ENCODE measurements around the gene MAMDC2.

MAMDC2 gene, protein sequence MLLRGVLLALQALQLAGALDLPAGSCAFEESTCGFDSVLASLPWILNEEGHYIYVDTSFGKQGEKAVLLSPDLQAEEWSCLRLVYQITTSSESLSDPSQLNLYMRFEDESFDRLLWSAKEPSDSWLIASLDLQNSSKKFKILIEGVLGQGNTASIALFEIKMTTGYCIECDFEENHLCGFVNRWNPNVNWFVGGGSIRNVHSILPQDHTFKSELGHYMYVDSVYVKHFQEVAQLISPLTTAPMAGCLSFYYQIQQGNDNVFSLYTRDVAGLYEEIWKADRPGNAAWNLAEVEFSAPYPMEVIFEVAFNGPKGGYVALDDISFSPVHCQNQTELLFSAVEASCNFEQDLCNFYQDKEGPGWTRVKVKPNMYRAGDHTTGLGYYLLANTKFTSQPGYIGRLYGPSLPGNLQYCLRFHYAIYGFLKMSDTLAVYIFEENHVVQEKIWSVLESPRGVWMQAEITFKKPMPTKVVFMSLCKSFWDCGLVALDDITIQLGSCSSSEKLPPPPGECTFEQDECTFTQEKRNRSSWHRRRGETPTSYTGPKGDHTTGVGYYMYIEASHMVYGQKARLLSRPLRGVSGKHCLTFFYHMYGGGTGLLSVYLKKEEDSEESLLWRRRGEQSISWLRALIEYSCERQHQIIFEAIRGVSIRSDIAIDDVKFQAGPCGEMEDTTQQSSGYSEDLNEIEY

DNA sequence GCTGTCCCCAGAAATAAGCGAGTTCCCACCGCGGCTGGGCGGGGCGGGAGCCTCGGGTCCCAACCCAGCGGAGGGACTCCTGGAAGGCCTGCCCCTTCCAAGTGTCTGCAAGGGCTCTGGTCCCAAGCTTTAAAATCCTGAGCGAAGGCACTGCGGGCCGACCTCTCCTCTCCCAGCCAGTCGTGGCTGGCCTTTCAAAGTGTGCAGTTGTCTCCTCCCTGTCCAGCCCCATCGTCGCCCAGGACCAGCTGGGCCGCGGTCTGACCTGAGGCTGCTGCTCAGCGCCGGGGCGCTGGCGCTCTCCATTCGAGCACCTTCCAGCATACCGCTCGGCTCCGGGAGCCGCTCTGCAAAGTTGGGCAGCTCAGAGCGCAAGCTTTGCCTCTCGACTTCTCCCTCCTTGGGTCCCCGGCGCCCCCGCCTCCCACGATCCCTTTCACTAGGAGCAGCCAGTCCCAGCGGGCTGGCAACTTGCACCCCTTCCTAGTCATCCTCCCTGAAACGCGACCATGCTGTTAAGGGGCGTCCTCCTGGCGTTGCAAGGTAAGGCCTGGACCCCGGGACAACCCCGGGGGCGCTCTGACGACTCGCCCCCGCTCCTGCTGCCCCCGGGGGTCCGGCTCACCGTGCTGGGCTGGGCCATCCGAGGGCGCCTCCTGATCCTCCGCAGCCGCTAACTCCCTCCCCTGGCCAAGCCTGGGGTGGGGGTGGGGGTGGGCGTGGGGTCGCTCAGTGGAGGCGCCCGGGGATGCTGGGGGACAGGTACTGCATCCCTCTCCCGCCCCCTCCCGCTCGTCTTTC is at the start of gene MAMDC2:
Gene MAMDC2, plus strand, starts transcription at position 160 of the 801 bp plus-strand sequence. Its CDS starts 350 bp downstream, at position 510.
- no peak for DNase-seq

DNA sequence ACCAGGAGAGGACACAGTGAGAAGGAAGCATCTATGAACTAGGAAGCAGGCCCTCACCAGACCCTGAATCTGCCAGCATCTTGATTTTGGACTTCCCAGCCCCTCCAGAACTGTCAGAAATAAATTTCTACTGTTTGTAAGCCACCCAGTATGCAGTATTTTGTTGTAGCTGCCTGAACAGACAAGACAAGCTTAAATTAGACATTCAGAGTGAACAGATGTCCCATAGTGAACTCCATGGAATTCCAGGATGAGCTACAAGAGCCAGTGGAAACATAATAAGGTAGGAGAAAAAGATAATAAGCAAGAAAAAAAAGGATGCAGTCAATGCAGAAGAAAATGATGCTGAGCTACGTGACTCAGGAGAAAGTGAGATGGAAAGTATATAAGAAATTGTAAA is 47.8 kb upstream of the MAMDC2 start:
- DNase-seq = no peak

DNA sequence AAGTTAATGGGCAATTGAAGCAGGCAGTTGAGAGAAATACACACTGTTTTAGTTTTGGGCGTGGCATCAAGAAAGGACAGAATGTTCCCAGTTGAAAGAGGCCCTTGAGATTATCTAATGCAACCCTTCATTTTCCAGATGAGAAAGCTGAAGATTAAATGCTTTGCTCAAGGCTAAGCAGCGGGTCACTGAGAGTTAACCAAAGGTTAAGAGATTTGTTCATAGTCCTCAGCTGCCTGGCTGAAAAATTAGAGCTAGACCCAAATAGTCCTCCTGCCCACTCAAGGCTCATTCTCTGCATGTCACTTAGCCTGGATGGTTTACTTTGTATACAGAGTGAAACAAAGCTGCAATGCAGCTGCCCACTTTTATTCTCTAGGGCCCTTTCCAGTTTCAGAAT is 46.7 kb upstream of the MAMDC2 start:
- DNase-seq = no peak

DNA sequence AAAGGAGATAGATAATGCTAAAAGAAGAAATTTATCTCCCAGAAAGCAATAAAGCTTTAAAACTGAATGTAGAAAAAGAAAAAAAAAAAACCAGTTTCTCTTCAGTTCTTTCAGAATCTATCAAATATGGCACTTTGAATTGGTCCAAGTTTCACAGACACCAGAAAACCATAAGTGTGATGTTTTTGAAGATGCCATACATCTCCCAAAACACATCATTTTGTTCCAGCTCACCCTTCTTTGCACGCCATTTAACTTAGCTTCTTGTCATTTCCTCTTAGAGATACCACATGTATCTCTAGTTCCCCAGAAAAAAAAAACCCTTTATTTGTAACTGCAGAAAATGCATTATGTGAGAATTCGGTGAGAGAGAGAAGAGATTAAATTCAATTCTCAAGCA is 46.1 kb upstream of the MAMDC2 start:
- no peak for DNase-seq

DNA sequence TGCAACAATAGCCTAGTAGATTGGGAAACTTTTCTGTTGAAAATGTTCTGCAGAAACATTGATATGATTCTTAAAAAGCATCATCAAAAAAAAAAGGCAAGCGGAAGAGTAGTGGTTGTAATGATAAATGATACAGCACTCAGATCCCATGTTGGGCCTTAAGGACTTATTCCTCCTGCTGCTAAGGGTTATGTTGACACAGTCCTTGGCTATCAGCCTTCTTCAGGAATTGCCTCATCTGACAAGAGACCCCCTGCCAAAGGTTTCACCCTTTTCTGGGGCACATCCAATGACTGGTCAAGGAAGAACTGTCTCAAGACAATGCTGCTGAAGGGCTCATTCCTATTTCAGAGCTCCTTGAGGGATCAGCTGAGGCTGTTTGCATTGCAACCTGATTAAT is 44.3 kb upstream of the MAMDC2 start:
- DNase-seq = no peak

DNA sequence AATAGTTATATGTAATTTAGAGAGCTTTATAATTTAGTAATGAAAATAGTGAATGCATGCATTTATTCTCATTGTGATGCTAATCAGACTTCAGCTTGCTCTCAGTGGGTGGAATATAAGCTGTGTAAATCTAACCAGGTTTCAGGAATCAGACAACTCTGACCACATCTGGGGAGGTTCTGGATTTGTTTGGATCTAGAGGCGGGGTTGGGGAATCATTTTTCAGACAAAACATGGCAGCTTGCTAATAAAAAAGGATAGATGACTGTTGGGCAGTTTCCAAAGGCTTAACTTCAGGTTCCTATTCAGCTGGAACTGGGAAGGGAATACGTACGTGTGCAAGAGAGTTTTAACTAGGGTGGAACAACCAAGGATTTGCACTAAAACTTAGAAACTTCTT is 43.2 kb upstream of the MAMDC2 start:
- no peak for DNase-seq

DNA sequence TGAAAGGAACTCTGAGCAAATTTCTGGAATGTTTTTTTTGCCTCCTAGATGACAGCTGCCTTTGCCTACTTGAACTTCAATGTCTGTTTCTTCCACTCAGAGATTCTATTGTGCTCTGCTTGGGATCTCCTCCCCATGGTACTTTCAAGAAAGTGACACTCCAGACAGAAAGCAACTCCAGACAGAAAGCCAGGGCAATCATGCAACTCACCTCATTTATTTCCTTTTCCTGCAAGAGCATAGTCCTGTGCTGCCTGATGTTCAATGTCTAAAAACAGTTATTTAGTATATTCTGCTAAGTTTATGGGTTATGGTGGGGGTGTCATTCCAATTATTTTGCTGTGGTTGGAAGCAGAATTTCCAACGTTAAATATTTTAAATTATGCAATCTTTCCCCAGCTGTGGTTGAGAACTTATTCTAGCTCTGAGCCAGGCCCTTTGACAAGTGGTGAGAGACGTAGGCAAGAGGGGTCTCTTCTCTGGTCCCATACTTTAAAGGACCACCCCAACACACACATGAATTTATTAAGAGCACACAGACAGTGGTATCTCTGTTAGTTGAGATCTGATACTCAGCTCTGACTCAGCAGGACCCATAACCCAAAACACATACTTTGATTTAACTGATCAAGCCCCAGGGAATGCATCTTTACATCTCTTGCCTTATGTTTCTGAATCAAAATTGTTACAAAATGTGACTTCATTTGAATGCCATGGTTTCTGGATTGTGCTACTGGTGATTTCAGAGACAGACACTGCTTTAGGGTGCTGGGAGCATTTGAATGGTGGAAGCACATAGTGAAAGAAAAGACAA is 39.5 kb upstream of the MAMDC2 start:
- no peak for DNase-seq

DNA sequence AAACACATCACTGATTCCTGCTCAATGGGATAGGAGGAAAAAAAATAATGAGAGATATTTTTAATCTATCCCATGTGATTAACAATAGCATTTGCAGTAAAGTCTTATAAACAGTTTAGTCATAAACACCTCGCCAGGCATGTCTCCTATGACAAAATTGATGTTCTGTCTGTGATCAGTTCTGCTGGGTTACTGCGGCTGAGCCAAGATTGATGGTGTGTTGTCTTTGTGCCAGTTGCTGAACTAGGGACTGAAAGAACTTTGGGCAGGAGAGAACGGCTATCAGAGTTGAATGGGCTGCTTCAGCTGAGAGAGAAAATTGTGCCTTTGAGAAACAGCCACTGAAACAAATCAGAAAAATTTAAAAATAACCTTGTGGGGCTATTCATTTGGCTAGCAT is 37.3 kb upstream of the MAMDC2 start:
- DNase-seq = no peak

DNA sequence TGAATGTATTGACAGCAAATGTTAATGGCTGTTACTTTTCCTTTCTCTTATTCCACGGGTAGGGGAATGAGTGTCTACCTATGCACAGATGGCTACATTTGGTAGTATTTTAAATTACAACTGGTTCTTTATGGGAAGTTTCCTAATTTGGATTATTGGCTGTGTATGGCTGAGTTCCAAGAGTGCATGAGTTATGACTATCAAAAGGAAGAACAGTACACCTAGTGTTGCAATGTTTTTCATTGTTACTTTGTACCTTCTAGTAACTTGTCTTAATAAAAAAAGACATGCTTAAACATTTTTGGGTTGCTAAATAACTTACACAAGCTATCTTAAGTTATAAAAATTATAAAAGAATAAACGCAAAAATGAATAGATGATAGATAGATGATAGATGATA is 35.8 kb upstream of the MAMDC2 start:
- DNase-seq = no peak

DNA sequence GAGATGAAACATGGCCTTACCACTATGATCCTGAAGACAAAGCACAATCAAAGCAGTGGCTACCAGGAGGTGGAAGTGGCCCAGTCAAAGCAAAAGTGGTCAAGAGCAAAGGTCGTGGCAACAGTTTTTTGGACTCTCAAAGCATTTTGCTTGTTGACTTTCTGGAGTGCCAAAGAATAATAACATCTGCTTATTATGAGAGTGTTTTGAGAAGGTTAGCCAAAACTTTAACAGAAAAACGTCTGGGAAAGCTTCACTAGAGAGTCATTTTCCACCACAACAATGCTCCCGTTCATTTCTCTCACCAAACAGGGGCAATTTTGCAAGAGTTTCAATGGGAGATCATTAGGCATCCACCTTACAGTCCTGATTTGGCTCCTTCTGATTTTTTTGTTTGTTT is 33.6 kb upstream of the MAMDC2 start:
- DNase-seq = no peak

DNA sequence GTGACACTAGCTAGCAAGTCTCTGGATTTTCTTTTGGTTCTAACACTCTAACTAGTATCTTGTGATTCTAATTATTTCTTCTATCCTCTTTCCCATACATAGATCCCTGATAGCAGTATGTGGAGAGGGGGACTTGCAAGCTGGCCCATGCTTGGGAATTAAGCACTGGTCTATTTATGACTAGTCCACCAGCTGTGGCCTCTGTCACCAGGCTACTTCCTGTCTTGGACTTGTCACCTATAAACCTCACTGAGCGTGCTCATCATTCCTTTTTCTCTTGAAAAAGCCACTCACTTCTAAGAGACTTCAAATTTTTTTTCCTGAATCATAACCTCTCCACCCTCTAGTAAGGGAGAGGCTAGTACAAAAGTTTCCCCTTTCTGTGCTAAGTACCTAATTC is 32.3 kb upstream of the MAMDC2 start:
- DNase-seq = no peak

DNA sequence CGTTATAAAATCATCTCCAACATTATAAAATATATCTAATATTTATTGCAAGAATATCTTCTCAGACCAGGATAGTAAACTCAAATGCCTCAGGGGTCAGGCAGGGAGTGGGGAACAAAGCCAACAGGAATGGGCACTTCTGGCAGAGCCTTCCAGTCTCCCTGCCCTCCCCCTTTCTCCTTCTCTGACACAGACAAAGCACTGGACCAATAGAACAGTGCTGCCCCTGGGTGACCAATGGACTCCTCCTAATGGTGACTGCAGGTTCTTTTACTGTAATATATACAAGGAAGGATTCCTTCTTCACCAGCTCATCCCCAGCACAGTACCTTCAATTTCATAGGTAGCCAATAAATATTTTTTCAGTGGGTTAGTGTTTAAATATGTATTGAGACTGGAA is 31.1 kb upstream of the MAMDC2 start:
- DNase-seq = no peak

DNA sequence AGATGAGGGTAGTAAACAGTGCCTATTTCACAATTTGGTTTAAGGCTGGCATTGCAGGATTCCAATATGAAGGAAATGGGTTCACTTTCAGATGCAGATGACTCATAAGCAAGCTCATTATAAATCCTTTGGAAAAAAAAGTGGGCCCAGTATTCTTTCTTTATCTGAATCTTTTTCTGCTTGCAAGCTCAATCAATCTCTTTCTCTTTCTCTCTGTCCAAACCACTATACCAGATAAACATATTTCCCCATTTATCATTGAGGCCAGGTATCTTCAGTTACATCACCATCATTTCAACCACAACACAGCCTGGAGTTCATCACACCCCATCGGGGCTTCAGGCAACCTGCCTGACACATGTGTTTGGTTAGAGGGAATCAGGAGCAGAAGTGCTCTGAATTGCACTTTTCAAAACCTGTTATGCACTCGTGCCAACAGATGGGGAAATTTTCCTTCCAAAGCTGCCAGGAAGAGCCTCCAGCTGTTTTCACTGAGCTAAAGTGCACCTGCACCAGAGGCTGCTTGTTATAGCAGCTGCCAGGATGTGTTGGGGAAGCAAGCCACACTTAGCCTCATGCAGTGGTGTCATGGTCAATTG is 30.0 kb upstream of the MAMDC2 start:
- no peak for DNase-seq

DNA sequence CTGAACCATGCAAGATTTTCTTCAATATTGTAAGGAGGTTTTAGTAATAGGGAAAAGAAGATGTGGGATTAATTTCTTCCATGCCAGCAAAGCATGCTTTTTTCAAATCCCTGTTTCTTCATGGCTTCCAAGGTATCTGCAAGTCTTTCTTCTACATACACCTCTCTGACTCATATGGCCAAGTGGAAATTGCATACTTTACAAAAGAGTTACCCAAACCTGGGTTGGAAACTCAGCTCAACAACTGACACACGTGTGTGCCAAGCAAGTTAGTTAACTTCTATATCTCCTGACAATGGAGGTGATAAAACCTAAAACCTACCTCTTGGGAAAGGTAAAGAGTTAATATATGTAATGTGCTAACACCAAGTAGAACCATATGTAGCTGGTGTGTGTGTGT is 28.5 kb upstream of the MAMDC2 start:
- DNase-seq = no peak

DNA sequence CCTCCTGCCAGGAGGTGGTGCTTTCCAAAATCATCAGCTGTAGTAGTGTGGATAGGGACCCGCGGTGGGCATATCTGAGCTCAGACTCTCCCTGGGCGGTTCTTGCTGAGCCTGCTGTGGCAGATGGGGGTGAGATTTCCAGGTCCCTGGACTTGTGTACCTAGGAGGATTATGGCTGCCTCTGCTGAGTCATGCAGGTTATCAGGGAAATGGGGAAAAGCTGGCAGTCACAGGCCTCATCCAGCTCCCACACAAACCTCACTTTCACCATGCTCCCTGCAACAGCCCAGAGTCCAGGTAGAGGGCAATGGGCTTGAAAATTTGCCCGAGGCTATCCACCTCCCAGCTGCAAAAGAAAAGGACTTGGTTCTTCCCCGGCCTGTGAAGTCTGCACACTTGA is 23.4 kb upstream of the MAMDC2 start:
- DNase-seq = no peak

DNA sequence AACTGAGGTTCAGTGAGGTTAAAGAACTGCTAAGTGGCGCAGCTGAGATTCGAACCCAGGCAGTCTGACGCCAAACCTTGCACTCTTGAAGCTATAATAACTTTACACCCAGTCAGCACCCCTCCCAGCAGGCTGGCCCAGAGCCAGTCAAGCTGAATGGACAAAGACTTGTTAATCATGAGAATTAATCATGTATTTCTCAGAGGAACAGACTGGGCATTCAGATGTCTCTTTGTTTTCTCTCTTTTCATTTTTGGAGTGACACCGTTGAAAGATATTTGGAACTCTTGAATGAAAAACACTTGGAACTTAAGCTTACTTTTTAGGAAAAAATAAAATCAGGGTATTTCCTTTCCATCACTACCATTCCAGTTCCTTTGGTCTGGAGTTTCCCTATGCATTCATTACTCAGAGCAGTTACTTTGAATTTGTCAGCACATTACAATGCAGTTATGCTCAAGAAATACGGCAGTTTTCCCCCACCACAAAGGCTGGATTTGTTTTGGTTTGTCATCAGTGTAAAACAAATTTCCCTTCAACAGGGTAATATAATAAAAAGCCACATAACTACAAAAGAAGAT is 22.6 kb upstream of the MAMDC2 start:
- DNase-seq = no peak

DNA sequence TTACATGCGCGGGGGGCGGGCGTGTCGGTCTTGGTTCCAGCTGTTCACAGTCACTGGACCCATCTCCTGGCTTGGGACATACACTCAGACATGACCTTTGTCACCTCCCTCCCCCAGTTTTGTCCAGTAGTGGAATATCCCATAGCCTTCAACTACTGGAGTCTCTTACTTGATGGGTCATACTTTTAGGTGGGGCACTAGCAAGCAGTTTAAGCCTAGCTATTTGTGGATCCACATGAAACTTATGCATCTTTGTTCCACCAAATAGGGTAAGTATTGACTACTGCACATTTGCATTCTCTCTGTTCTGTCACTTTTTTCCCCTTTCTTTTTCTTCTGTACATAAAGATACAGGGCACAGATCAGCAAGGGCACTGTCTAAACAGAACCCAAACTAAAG is 15.4 kb upstream of the MAMDC2 start:
- no peak for DNase-seq

DNA sequence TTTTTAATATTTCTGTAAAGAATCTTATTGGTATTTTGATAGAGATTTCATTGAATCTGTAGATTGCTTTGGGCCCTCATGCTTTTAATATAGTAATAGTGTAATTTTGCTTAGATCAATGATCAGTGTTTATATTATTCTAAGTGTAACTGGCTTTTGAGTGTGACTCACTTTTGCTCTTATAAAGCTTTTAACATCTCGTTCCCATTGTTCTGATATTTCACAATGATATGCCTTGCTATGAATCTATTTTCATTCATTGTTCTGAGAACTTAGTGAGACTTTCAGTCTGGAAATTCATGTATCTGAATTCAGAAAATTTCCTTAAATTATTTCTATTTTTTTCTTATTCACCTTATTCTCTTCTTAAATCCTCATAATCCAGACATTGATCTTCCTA is 13.5 kb upstream of the MAMDC2 start:
- DNase-seq = no peak

DNA sequence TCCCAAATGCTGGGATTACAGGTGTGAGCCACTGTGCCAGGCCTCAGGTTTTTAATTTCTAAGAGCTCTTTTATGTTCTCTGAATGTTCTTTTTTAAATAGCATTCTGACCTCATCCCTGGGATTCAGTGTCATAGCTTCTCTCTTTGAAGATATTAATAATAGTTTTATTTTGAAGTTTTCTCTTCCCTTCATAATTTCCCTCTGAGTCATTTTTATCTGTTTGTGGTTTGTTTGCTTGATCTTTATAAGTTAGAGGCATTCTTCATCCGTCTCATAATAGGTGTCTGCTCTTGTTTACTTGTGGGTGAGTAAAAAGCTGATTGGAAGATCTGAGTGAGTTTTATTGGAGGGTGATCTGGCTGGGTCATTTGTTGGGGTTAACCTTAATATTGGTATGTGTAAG is 12.5 kb upstream of the MAMDC2 start:
- no peak for DNase-seq

DNA sequence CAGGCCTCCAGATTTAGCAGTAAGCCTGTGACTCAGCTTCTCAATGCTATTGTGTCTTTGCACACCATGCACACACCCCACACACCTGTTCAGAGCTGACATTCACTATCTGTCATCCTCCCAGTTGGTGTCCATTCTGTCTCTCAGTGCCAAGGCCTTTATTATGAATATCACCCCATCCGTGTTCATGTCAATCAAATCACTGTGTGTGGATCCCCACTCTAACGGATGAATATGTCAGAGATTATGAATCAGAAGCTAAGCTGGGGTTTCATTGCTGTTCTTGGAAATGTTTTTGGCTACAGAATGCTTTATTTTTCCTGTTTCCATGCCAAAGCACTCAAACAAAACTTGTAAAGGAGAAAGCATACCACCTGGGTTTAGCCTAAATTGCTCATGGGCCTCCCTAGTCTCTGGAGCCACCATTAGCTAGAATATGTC is 9.4 kb upstream of the MAMDC2 start:
- DNase-seq = no peak

DNA sequence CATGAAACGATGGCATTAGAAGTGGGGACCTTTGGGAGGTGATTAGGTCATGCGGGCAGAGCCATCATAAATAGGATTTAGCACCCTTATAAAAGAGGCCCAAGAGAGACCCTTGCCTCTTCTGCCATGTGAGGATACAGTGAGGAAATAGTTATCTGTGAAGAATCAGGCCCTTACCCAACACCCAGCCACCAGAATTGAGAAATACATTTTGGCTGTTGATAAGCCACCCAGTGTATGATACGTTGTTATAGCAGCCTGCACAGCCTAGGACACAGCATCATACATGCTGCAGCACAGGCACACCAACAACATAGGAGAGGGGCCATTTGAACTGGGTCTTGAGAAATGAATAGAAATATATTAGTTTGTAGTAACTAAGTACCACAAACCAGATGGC is 8.0 kb upstream of the MAMDC2 start:
- no peak for DNase-seq

DNA sequence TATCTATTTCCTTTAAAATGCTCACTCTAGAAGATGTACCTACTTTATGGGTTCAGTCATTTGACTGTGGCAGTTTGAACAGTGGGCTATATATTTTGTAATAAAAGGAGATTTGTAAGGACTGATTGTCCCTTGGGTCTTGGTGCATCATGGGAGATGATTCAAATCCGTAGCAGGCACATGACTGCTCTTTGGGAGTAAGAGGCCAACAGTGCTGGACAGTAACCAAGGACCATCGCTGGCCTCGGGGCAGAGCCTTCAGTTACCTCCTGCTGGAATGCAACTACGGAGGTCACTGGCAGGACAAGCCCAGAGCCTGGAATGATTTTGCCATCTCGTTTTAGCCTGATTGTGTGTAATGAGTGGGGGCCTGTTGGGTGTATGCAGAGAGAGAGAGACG is 7.0 kb upstream of the MAMDC2 start:
- DNase-seq = no peak
